ENCODE data around the gene DAP. TPM values are rescaled to one million over a fixed set of nuclear protein-coding genes. Genes with fewer than 3 reads are reported as not detected.

The DAP gene
- total RNA-seq, 1 experiment from 2014 or later = 47.2 TPM

GRCh38 chr5:10655161-10655971 is 105.7 kb downstream of the DAP start:
- Histone ChIP-seq H3K4me1 (ENCODE audit: insufficient read depth, low read length) (no peaks in the 10 kb centered on the region; the same call in 1 of the 2 replicates), H3K4me2 (ENCODE audit: insufficient read depth, insufficient read length, low read length) (no peak overlapping the region), H3K27ac (ENCODE audit: insufficient read length, low read depth, low read length) (no peak overlapping the region), H3K79me2 (ENCODE audit: insufficient read depth, low read length) (no peaks in the 10 kb centered on the region), H4K8ac (replicated peaks; ENCODE audit: insufficient read length, low read depth, low read length) (no peak overlapping the region), H3K4ac (ENCODE audit: low read depth, low read length) (no peak overlapping the region; the same call in 1 of the 2 replicates), H4K91ac (ENCODE audit: insufficient read length, low read depth, low read length) (no peak overlapping the region), H2BK120ac (ENCODE audit: low read depth, low read length, poor library complexity, severe bottlenecking) (no peak overlapping the region), H4K20me1 (ENCODE audit: control insufficient read depth, insufficient read depth, insufficient read length) (no peaks in the 10 kb centered on the region), H2BK20ac (ENCODE audit: low read depth, low read length, poor library complexity, severe bottlenecking) (no peak overlapping the region), H3K27me3 (ENCODE audit: insufficient read depth, low read length) (no peaks in the 10 kb centered on the region), H3K9ac (ENCODE audit: extremely low read depth, insufficient read length, low read length) (no peak overlapping the region), H3K14ac (ENCODE audit: insufficient read depth, low read length) (no peak overlapping the region), H3K23me2 (ENCODE audit: insufficient read length, low read depth, low read length, poor library complexity, severe bottlenecking) (no peaks in the 10 kb centered on the region), H3K56ac (ENCODE audit: insufficient read length, low read depth, low read length) (no peak overlapping the region), H4K5ac (ENCODE audit: insufficient read length, low read depth, low read length) (no peak overlapping the region), H2AK5ac (ENCODE audit: insufficient read length, low read length) (no peak overlapping the region), H3K18ac (ENCODE audit: insufficient read length, low read depth, low read length) (no peak overlapping the region), H3K23ac (ENCODE audit: insufficient read length, low read depth, low read length) (no peak overlapping the region), H3K79me1 (ENCODE audit: insufficient read depth, low read depth, low read length, poor library complexity, severe bottlenecking) (no peaks in the 10 kb centered on the region), H3K9me3 (ENCODE audit: control insufficient read depth, low read depth, low read length) (no peaks in the 10 kb centered on the region), H2BK12ac (ENCODE audit: insufficient read length, low read depth, low read length) (no peak overlapping the region), H2BK15ac (ENCODE audit: low read depth, low read length) (no peak overlapping the region), H2BK5ac (ENCODE audit: insufficient read length, low read length) (no peak overlapping the region), H3T11ph (ENCODE audit: low read length) (no peak overlapping the region), H2AFZ (ENCODE audit: low read length) (no peak overlapping the region)
- Mint-ChIP-seq H3K36me3 (ENCODE audit: insufficient read depth in 1 of 3, low read depth in 3 of 3) (no peaks in the 10 kb centered on the region; a peak in 1 of 7 replicates), H3K4me3 (no peak overlapping the region), H3K27ac (peak overlapping the region in 1 of 3 experiments; percentile 42; a peak in 2 of 7 replicates), H3K4me1 (peaks cover 19 to 28% of the 10 kb centered on the region in 2 experiments), H3K9me3 (no peaks in the 10 kb centered on the region), H3K27me3 (ENCODE audit: low read depth) (no peaks in the 10 kb centered on the region)
- TF ChIP-seq CTCF (conservative IDR thresholded peaks at IDR 0.05) = 0 out of 3 replicates have a peak, but pooled peaks have one; percentile 18
- no CpG with 5 or more reads among the region's 29 CpGs for WGBS (ENCODE audit: extremely low coverage, insufficient read length, low lambda C conversion rate)
- peak; percentile 20 for DNase-seq

All from H9 (cell line).